GOT3 (cell line): ENCODE results near the gene RNF31.

ENCODE experiments used
- DNase-seq: peaks from one replicate; lab custom pipeline; 2025; ENCODE audit warnings: mixed read lengths; lab: John Stamatoyannopoulos, UW

RNF31 gene

GRCh38 chr14:24182110-24182882 is 35.0 kb downstream of the RNF31 start:
- no peak for DNase-seq

- no peak for DNase-seq
Measured at GRCh38 chr14:24183014-24183481, 35.8 kb downstream of the RNF31 start.

- no peak for DNase-seq
Measured at GRCh38 chr14:24184104-24184970, 37.0 kb downstream of the RNF31 start.

- DNase-seq: no peak
Measured at GRCh38 chr14:24185026-24185425, 37.7 kb downstream of the RNF31 start.

- DNase-seq: no peak
Measured at GRCh38 chr14:24185741-24186140, 38.4 kb downstream of the RNF31 start.

GRCh38 chr14:24186831-24187538 is 39.7 kb downstream of the RNF31 start:
- DNase-seq: no peak

GRCh38 chr14:24187539-24187915 is 40.2 kb downstream of the RNF31 start:
- DNase-seq: no peak

GRCh38 chr14:24188251-24189058 is 41.2 kb downstream of the RNF31 start, which contains the start of gene IPO4:
Gene IPO4, minus strand, starts transcription at chr14:24188816. Its CDS starts 29 bp downstream, at chr14:24188787.
- peak; percentile 39 for DNase-seq

GRCh38 chr14:24189059-24189375 is 41.7 kb downstream of the RNF31 start:
- no peak for DNase-seq

- no peak for DNase-seq
Measured at GRCh38 chr14:24189460-24189859, 42.2 kb downstream of the RNF31 start.

GRCh38 chr14:24190416-24190815 is 43.1 kb downstream of the RNF31 start:
- no peak for DNase-seq

GRCh38 chr14:24192933-24193332 is 45.6 kb downstream of the RNF31 start:
- no peak for DNase-seq

- no peak for DNase-seq
Measured at GRCh38 chr14:24194186-24194872, 47.0 kb downstream of the RNF31 start.

GRCh38 chr14:24194873-24195185 is 47.5 kb downstream of the RNF31 start:
- no peak for DNase-seq

GRCh38 chr14:24195186-24196070 is 48.1 kb downstream of the RNF31 start, which contains the start of gene TM9SF1:
Gene TM9SF1, minus strand, starts transcription at chr14:24195441. Its CDS starts 422 bp downstream, at chr14:24195019.
- DNase-seq: peak; percentile 55

GRCh38 chr14:24196071-24197055 is 49.1 kb downstream of the RNF31 start:
- no peak for DNase-seq

GRCh38 chr14:24197056-24197450 is 49.8 kb downstream of the RNF31 start:
- DNase-seq: no peak

- no peak for DNase-seq
Measured at GRCh38 chr14:24198814-24199524, 51.7 kb downstream of the RNF31 start.
